Measurements from ENCODE around the gene SLC24A2.

DNA sequence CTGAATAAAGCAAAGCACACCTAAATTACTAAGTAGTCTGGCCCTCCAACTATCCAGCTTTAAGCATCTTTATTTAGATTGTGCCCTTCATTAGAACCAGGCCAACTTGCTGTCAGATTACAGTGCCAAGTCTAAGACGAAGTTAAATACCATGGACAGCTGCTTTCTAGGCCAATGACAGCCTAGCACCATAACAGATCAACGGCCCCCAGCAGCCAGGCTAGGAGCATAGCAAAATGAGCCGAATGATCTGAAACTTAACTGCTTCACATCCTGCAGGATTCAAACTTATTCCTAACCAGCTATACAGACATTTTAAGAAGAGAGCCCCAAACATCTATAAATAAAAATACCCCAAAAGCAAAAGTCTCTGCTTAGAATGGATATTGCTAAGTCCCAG, 6.8 kb downstream of the SLC24A2 start:
- TF ChIP-seq, protein P1, sequence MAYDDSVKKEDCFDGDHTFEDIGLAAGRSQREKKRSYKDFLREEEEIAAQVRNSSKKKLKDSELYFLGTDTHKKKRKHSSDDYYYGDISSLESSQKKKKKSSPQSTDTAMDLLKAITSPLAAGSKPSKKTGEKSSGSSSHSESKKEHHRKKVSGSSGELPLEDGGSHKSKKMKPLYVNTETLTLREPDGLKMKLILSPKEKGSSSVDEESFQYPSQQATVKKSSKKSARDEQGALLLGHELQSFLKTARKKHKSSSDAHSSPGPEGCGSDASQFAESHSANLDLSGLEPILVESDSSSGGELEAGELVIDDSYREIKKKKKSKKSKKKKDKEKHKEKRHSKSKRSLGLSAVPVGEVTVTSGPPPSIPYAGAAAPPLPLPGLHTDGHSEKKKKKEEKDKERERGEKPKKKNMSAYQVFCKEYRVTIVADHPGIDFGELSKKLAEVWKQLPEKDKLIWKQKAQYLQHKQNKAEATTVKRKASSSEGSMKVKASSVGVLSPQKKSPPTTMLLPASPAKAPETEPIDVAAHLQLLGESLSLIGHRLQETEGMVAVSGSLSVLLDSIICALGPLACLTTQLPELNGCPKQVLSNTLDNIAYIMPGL (CRISPR knock-in tag; IDR thresholded peaks at IDR 0.05): no peak
- TF ChIP-seq FOXP1 (CRISPR knock-in tag; IDR thresholded peaks at IDR 0.05; ENCODE audit: borderline replicate concordance): no peak
- TF ChIP-seq, protein P2, sequence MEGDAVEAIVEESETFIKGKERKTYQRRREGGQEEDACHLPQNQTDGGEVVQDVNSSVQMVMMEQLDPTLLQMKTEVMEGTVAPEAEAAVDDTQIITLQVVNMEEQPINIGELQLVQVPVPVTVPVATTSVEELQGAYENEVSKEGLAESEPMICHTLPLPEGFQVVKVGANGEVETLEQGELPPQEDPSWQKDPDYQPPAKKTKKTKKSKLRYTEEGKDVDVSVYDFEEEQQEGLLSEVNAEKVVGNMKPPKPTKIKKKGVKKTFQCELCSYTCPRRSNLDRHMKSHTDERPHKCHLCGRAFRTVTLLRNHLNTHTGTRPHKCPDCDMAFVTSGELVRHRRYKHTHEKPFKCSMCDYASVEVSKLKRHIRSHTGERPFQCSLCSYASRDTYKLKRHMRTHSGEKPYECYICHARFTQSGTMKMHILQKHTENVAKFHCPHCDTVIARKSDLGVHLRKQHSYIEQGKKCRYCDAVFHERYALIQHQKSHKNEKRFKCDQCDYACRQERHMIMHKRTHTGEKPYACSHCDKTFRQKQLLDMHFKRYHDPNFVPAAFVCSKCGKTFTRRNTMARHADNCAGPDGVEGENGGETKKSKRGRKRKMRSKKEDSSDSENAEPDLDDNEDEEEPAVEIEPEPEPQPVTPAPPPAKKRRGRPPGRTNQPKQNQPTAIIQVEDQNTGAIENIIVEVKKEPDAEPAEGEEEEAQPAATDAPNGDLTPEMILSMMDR (IDR thresholded peaks at IDR 0.05): no peak
- TF ChIP-seq, protein P3, sequence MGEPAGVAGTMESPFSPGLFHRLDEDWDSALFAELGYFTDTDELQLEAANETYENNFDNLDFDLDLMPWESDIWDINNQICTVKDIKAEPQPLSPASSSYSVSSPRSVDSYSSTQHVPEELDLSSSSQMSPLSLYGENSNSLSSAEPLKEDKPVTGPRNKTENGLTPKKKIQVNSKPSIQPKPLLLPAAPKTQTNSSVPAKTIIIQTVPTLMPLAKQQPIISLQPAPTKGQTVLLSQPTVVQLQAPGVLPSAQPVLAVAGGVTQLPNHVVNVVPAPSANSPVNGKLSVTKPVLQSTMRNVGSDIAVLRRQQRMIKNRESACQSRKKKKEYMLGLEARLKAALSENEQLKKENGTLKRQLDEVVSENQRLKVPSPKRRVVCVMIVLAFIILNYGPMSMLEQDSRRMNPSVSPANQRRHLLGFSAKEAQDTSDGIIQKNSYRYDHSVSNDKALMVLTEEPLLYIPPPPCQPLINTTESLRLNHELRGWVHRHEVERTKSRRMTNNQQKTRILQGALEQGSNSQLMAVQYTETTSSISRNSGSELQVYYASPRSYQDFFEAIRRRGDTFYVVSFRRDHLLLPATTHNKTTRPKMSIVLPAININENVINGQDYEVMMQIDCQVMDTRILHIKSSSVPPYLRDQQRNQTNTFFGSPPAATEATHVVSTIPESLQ (CRISPR knock-in tag; IDR thresholded peaks at IDR 0.05): no peak
- TF ChIP-seq KAT7 (CRISPR knock-in tag; IDR thresholded peaks at IDR 0.05; ENCODE audit: borderline replicate concordance): no peak
- TF ChIP-seq, protein P4, sequence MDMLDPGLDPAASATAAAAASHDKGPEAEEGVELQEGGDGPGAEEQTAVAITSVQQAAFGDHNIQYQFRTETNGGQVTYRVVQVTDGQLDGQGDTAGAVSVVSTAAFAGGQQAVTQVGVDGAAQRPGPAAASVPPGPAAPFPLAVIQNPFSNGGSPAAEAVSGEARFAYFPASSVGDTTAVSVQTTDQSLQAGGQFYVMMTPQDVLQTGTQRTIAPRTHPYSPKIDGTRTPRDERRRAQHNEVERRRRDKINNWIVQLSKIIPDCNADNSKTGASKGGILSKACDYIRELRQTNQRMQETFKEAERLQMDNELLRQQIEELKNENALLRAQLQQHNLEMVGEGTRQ (CRISPR knock-in tag; IDR thresholded peaks at IDR 0.05): no peak
- TF ChIP-seq, protein P5, sequence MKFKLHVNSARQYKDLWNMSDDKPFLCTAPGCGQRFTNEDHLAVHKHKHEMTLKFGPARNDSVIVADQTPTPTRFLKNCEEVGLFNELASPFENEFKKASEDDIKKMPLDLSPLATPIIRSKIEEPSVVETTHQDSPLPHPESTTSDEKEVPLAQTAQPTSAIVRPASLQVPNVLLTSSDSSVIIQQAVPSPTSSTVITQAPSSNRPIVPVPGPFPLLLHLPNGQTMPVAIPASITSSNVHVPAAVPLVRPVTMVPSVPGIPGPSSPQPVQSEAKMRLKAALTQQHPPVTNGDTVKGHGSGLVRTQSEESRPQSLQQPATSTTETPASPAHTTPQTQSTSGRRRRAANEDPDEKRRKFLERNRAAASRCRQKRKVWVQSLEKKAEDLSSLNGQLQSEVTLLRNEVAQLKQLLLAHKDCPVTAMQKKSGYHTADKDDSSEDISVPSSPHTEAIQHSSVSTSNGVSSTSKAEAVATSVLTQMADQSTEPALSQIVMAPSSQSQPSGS (CRISPR knock-in tag; IDR thresholded peaks at IDR 0.05; ENCODE audit: borderline replicate concordance, low read depth): no peak
- TF ChIP-seq ZNF423 (CRISPR knock-in tag; IDR thresholded peaks at IDR 0.05): no peak
- TF ChIP-seq ESRRA (CRISPR knock-in tag; IDR thresholded peaks at IDR 0.05; ENCODE audit: borderline replicate concordance): no peak
- TF ChIP-seq, protein P6, sequence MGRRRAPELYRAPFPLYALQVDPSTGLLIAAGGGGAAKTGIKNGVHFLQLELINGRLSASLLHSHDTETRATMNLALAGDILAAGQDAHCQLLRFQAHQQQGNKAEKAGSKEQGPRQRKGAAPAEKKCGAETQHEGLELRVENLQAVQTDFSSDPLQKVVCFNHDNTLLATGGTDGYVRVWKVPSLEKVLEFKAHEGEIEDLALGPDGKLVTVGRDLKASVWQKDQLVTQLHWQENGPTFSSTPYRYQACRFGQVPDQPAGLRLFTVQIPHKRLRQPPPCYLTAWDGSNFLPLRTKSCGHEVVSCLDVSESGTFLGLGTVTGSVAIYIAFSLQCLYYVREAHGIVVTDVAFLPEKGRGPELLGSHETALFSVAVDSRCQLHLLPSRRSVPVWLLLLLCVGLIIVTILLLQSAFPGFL (CRISPR knock-in tag; IDR thresholded peaks at IDR 0.05; ENCODE audit: borderline replicate concordance): no peak
- TF ChIP-seq, protein P7, sequence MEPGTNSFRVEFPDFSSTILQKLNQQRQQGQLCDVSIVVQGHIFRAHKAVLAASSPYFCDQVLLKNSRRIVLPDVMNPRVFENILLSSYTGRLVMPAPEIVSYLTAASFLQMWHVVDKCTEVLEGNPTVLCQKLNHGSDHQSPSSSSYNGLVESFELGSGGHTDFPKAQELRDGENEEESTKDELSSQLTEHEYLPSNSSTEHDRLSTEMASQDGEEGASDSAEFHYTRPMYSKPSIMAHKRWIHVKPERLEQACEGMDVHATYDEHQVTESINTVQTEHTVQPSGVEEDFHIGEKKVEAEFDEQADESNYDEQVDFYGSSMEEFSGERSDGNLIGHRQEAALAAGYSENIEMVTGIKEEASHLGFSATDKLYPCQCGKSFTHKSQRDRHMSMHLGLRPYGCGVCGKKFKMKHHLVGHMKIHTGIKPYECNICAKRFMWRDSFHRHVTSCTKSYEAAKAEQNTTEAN (CRISPR knock-in tag; IDR thresholded peaks at IDR 0.05): no peak
- TF ChIP-seq, protein P8, sequence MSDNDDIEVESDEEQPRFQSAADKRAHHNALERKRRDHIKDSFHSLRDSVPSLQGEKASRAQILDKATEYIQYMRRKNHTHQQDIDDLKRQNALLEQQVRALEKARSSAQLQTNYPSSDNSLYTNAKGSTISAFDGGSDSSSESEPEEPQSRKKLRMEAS (CRISPR knock-in tag; IDR thresholded peaks at IDR 0.05): no peak
- no peak for TF ChIP-seq ZNF121 (CRISPR knock-in tag; IDR thresholded peaks at IDR 0.05)
